ENCODE measurements around the gene MAP1B.

DNA sequence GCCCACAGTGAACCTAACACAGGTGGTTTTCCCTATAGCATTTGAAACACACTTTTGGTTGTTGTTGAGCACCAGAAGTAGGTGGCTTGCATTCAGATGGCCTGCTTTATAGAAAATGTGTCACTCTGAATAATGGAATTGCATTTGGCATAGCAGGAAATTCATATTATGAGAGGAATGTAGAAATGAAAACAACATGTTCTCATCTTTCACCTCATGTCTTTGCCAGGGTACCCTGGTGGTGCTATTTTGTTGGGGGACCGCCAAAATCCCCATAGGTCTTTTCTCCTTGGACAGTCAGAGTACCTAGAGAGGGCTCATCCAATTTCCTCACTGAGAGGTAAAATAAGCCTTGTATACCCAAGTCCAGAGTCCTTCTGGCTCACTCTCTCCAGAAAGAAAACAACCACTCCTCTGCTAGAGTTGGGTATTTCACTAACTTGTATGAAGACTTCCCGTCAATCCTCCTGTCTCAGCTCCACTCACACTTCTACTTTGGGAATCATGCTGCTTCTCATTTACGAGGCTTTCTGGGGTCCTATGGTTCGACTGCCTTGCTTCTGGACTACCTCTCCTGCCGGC lies 145.4 kb downstream of the MAP1B start:
- TF ChIP-seq, protein P1, sequence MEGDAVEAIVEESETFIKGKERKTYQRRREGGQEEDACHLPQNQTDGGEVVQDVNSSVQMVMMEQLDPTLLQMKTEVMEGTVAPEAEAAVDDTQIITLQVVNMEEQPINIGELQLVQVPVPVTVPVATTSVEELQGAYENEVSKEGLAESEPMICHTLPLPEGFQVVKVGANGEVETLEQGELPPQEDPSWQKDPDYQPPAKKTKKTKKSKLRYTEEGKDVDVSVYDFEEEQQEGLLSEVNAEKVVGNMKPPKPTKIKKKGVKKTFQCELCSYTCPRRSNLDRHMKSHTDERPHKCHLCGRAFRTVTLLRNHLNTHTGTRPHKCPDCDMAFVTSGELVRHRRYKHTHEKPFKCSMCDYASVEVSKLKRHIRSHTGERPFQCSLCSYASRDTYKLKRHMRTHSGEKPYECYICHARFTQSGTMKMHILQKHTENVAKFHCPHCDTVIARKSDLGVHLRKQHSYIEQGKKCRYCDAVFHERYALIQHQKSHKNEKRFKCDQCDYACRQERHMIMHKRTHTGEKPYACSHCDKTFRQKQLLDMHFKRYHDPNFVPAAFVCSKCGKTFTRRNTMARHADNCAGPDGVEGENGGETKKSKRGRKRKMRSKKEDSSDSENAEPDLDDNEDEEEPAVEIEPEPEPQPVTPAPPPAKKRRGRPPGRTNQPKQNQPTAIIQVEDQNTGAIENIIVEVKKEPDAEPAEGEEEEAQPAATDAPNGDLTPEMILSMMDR (IDR thresholded peaks at IDR 0.05; ENCODE audit: low read length), result no peak
- no peak for TF ChIP-seq EZH2phosphoT487 (IDR thresholded peaks at IDR 0.05; ENCODE audit: low read length)

Measured in MM.1S (cell line).